Calu3 (cell line): ENCODE results near the gene SMG5. TPM values are rescaled to one million over a fixed set of nuclear protein-coding genes. Genes with fewer than 3 reads are reported as not detected.

Source experiments
- BruUV-seq: library from RNA; stranded (reverse); fragments of 400-500 nt; replicated peaks from 2 replicates; lab custom pipeline; 2021; lab: Mats Ljungman, UMichigan
- CTCF ChIA-PET: fragments of 300-600 bp; sonication (Branson Sonifier 250); formaldehyde crosslinking; loops from one replicate; lab custom pipeline; 2022; ENCODE audit warnings: antibody characterized with exemption; lab: Charles Lee
- DNase-seq: peaks from one replicate; pipeline ENCODE4 v3.0.0; 2022
- H3K27ac Mint-ChIP-seq: one replicate; pipeline ENCODE4 v1.8.0; 2022; ENCODE audit warnings: mixed read lengths; ENCODE audit not compliant: unreplicated experiment
- H3K27me3 Mint-ChIP-seq: one replicate; pipeline ENCODE4 v1.8.0; 2022; ENCODE audit warnings: mixed read lengths; ENCODE audit not compliant: unreplicated experiment
- H3K36me3 Mint-ChIP-seq: one replicate; pipeline ENCODE4 v1.8.0; 2022; ENCODE audit warnings: mild to moderate bottlenecking, moderate library complexity, mixed read lengths; ENCODE audit not compliant: insufficient read depth, unreplicated experiment
- H3K4me1 Mint-ChIP-seq: one replicate; pipeline ENCODE4 v1.8.0; 2022; ENCODE audit warnings: mild to moderate bottlenecking, low read depth, mixed read lengths; ENCODE audit not compliant: unreplicated experiment
- H3K4me3 Mint-ChIP-seq: one replicate; pipeline ENCODE4 v1.8.0; 2022; ENCODE audit warnings: mild to moderate bottlenecking, low read depth, moderate library complexity, mixed read lengths; ENCODE audit not compliant: unreplicated experiment
- H3K9me3 Mint-ChIP-seq: one replicate; pipeline ENCODE4 v1.8.0; 2022; ENCODE audit warnings: low read depth, mixed read lengths; ENCODE audit not compliant: unreplicated experiment
- CTCF ChIP-seq: fragments of 200-600 bp; IDR thresholded peaks from one replicate; pipeline ENCODE4 v1.8.0; 2022; ENCODE audit warnings: antibody characterized with exemption; ENCODE audit not compliant: unreplicated experiment
- intact Hi-C: fragments of 100-400 bp; cut with micrococcal nuclease; formaldehyde crosslinking; loops from one replicate; pipeline ENCODE4 v1.10.0; 2022; ENCODE audit not compliant: unreplicated experiment
- total RNA-seq: library from RNA; stranded (reverse); gene quantifications from 2 replicates; pipeline ENCODE4 v1.2.3, GENCODE V29; 2022

Gene SMG5
- total RNA-seq, 1 experiment from 2014 or later: 118 TPM

DNA sequence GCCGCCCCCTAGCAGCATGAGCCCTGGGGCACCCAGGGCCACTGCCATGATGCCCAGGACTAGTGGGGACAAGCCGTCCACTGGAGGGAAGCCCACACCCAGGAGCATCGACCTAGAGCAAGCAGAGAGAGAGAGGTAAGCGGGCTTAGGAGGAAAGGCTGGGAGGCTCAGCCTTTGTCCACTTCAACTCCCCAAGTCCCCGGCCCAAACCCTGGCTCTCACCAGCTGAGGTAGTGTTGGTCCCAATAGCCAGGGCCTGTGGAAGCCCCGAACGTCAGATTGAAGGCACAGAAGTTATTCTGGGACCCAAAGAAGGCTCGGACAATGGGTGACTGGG lies 10.4 kb upstream of the SMG5 start:
- DNase-seq: no peak
- Mint-ChIP-seq H3K4me3 (no peak overlapping the region), H3K36me3 (peaks cover 31% of the 10 kb centered on the region), H3K27ac (no peak overlapping the region), H3K27me3 (no peaks in the 10 kb centered on the region), H3K9me3 (no peaks in the 10 kb centered on the region), H3K4me1 (peaks cover 35% of the 10 kb centered on the region)
- intact Hi-C loops: no loop called here
- CTCF ChIA-PET: no interaction called here
- TF ChIP-seq CTCF: no peak
- BruUV-seq: no TSS peak

DNA sequence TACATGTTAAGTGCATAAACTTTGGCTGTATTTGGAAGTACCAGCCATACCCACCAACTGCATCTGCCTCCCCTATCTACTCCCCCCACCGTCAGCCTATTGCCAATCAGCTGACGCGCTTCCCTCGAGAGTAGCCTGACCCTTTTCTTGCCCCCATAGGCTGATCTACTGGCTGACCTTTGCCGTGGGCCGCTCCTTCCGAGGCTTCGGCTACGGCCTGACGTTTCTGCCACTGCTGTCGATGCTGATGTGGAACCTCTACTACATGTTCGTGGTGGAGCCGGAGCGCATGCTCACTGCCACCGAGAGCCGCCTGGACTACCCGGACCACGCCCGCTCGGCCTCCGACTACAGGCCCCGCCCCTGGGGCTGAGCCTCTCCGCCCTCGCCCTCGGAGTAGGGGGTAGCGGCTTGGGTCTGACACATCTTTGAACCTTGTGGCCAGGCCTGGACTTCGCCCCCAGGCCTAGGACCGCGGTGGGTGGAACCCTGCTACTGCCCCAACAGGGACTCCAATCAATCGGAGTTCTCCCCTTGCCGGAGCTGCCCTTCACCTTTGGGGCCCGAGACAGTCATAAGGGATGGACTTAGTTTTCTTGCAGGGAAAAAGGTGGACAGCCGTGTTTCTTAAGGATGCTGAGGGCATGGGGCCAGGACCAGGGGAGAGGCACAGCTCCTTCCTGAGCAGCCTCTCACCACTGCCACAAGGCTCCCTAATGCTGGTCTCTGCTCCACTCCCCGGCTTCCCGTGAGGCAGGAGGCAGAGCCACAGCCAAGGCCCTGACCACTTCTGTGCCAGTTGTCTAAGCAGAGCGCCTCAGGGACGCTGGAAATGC lies 8.8 kb upstream of the SMG5 start:
- BruUV-seq: no TSS peak
- Mint-ChIP-seq H3K27ac (peak overlapping the region; percentile 68), H3K9me3 (no peaks in the 10 kb centered on the region), H3K27me3 (no peaks in the 10 kb centered on the region), H3K4me3 (peak overlapping the region; percentile 76), H3K36me3 (peaks cover 31% of the 10 kb centered on the region), H3K4me1 (peaks cover 35% of the 10 kb centered on the region)
- CTCF ChIA-PET: interaction anchor here (0.5 to 1.0 kb wide), 4 partner anchors 9 to 283 kb away, joined by 3 to 6 read pairs (median 3); partner anchors contain the start of gene SMG5
- no peak for TF ChIP-seq CTCF
- DNase-seq: peak; percentile 92
- intact Hi-C loops: no loop called here

DNA sequence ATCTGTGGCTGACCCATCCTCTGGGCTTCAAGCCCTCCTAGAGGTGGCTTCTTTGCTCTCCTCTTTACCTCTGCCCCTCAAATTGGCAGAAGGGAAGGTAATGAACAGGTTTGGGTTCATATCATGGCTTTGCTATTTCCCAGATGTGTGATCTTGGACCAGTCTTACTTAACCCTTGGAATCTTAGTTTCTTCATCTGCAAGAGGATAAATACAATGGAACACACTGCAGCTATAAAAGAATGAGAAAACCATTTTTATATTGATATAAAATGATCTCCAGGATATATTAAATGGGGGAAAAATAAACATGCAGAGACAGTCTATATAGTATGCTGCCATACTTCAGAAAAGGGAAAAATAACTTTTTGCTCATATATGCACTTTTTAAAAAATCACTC lies 7.2 kb upstream of the SMG5 start:
- CTCF ChIA-PET: no interaction called here
- Mint-ChIP-seq H3K27me3 (no peaks in the 10 kb centered on the region), H3K36me3 (peaks cover 18% of the 10 kb centered on the region), H3K4me3 (no peak overlapping the region), H3K27ac (no peak overlapping the region), H3K9me3 (no peaks in the 10 kb centered on the region), H3K4me1 (peaks cover 31% of the 10 kb centered on the region)
- no TSS peak for BruUV-seq
- DNase-seq: no peak
- intact Hi-C loops: no loop called here
- TF ChIP-seq CTCF: no peak

DNA sequence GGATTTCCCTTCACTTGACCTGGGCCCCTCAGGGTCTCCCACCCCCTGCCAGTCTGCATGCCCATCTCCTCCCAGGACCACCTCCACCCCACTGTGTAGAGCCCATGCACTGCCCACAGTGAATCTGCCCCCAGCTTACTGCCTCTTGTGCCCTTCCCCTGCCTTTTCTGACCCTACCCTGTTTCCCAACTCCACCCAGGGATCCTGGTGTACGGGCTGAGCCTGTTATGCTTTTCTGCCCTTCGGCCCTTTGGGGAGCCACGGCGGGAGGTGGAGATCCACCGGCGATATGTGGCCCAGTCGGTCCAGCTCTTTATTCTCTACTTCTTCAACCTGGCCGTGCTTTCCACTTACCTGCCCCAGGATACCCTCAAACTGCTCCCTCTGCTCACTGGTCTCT lies 3.4 kb upstream of the SMG5 start:
- CTCF ChIA-PET: no interaction called here
- Mint-ChIP-seq H3K36me3 (peaks cover 45% of the 10 kb centered on the region), H3K27me3 (no peaks in the 10 kb centered on the region), H3K27ac (no peak overlapping the region), H3K4me1 (peaks cover 21% of the 10 kb centered on the region), H3K9me3 (no peaks in the 10 kb centered on the region), H3K4me3 (no peak overlapping the region)
- no peak for TF ChIP-seq CTCF
- no peak for DNase-seq
- BruUV-seq: no TSS peak
- intact Hi-C loops: no loop called here
